Prostate gland (tissue), 2 donors: ENCODE results near the gene CAMK1.

ENCODE experiments used
- CTCF ChIP-seq, 4 experiments: fragments of 200-600 bp in 2 of 4; fragments of 450-650 bp in 2 of 4; sonication (generic) in 2 of 4; IDR thresholded peaks; 1 replicate in 3 of 4; 2 replicates in 1 of 4; pipeline ENCODE4 v1.5.1; 2016 to 2019; ENCODE audit warnings: antibody characterized with exemption in 4 of 4, mild to moderate bottlenecking in 2 of 4, moderate library complexity in 2 of 4
- POLR2A ChIP-seq: fragments of 450-650 bp; IDR thresholded peaks from one replicate; pipeline ENCODE4 v1.6.1; 2016; ENCODE audit warnings: antibody characterized with exemption, mild to moderate bottlenecking
- POLR2AphosphoS5 ChIP-seq: sonication (generic); formaldehyde crosslinking; IDR thresholded peaks from one replicate; pipeline ENCODE4 v1.6.1; 2017; ENCODE audit warnings: antibody characterized with exemption

GRCh38 chr3:9746330-9746729 lies 23.4 kb downstream of the CAMK1 start:
- TF ChIP-seq CTCF (IDR thresholded peaks at IDR 0.05): no peak
- no peak for TF ChIP-seq POLR2AphosphoS5
- TF ChIP-seq POLR2A: no peak
